HUES48 (cell line): ENCODE data around the gene PAX6.

ENCODE experiments used
- H3K27ac ChIP-seq: one replicate; pipeline ENCODE4 v1.7.0; 2013; ENCODE audit warnings: low read depth, low read length, inconsistent platforms
- H3K27me3 ChIP-seq: 2 replicates; pipeline ENCODE4 v1.6.1; 2013; ENCODE audit warnings: mild to moderate bottlenecking, low read length; ENCODE audit not compliant: control insufficient read depth, insufficient read depth
- H3K36me3 ChIP-seq: 2 replicates; pipeline ENCODE4 v1.6.1; 2013; ENCODE audit warnings: low read length; ENCODE audit not compliant: control insufficient read depth, insufficient read depth
- H3K4me1 ChIP-seq: 2 replicates; pipeline ENCODE4 v1.6.1; 2013; ENCODE audit warnings: mild to moderate bottlenecking, low read length; ENCODE audit not compliant: control insufficient read depth, insufficient read depth
- H3K4me3 ChIP-seq: 2 replicates; pipeline ENCODE4 v1.5.1; 2013; ENCODE audit warnings: mild to moderate bottlenecking, low read depth, low read length
- H3K9ac ChIP-seq: 2 replicates; pipeline ENCODE4 v1.6.1; 2013; ENCODE audit warnings: mild to moderate bottlenecking, low read depth, low read length, moderate library complexity
- H3K9me3 ChIP-seq: 2 replicates; pipeline ENCODE4 v1.6.1; 2013; ENCODE audit warnings: low read length; ENCODE audit not compliant: control insufficient read depth, insufficient read depth

The PAX6 gene

GRCh38 chr11:31828217-31828616 is 17.1 kb upstream of the PAX6 start:
- H3K4me1 ChIP-seq = peaks cover 56% of the 10 kb centered on the region
- H3K27ac ChIP-seq = no peak overlapping the region
- H3K36me3 ChIP-seq = no peaks in the 10 kb centered on the region
- H3K9me3 ChIP-seq = no peaks in the 10 kb centered on the region
- H3K9ac ChIP-seq = no peak overlapping the region
- peak overlapping the region; percentile 53; the same call in 1 of the 2 replicates for H3K4me3 ChIP-seq
- peaks cover 90% of the 10 kb centered on the region for H3K27me3 ChIP-seq

GRCh38 chr11:31827455-31828206 is 16.5 kb upstream of the PAX6 start:
- peaks cover 62% of the 10 kb centered on the region for H3K4me1 ChIP-seq
- H3K27me3 ChIP-seq = peaks cover 90% of the 10 kb centered on the region
- H3K9me3 ChIP-seq = no peaks in the 10 kb centered on the region
- H3K27ac ChIP-seq = no peak overlapping the region
- no peak overlapping the region for H3K9ac ChIP-seq
- H3K36me3 ChIP-seq = no peaks in the 10 kb centered on the region
- peak overlapping the region; percentile 53 for H3K4me3 ChIP-seq

- Histone ChIP-seq H3K4me1 (peaks cover 70% of the 10 kb centered on the region), H3K27me3 (peaks cover 90% of the 10 kb centered on the region), H3K27ac (no peak overlapping the region), H3K4me3 (peak overlapping the region; percentile 53), H3K9me3 (no peaks in the 10 kb centered on the region), H3K36me3 (no peaks in the 10 kb centered on the region), H3K9ac (no peak overlapping the region)
These were observed 15.7 kb upstream of the PAX6 start for GRCh38 chr11:31826536-31827438.

- Histone ChIP-seq H3K36me3 (no peaks in the 10 kb centered on the region), H3K9ac (no peak overlapping the region), H3K27ac (no peak overlapping the region), H3K4me3 (peak overlapping the region; percentile 53), H3K9me3 (no peaks in the 10 kb centered on the region), H3K27me3 (peaks cover 93% of the 10 kb centered on the region), H3K4me1 (peaks cover 79% of the 10 kb centered on the region)
These were observed 14.8 kb upstream of the PAX6 start for GRCh38 chr11:31825838-31826484.

- H3K4me3 ChIP-seq = peak overlapping the region; percentile 53
- peaks cover 98% of the 10 kb centered on the region for H3K27me3 ChIP-seq
- peaks cover 83% of the 10 kb centered on the region for H3K4me1 ChIP-seq
- H3K9ac ChIP-seq = no peak overlapping the region
- H3K9me3 ChIP-seq = no peaks in the 10 kb centered on the region
- no peaks in the 10 kb centered on the region for H3K36me3 ChIP-seq
- H3K27ac ChIP-seq = no peak overlapping the region
These were observed 14.0 kb upstream of the PAX6 start for GRCh38 chr11:31824879-31825837.

- Histone ChIP-seq H3K4me1 (peaks cover 82% of the 10 kb centered on the region), H3K4me3 (peak overlapping the region; percentile 53)
These were observed 13.3 kb upstream of the PAX6 start for GRCh38 chr11:31824332-31824878.

GRCh38 chr11:31823644-31824331 is 12.7 kb upstream of the PAX6 start:
- H3K9me3 ChIP-seq = no peaks in the 10 kb centered on the region
- peak overlapping the region; percentile 45 for H3K9ac ChIP-seq

More at GRCh38 chr11:31824332-31824878, 13.3 kb upstream of the PAX6 start:
- H3K9me3 ChIP-seq = no peaks in the 10 kb centered on the region
- H3K27ac ChIP-seq = peak overlapping the region; percentile 2
- no peak overlapping the region for H3K9ac ChIP-seq
- H3K27me3 ChIP-seq = peaks cover 100% of the 10 kb centered on the region
- no peaks in the 10 kb centered on the region for H3K36me3 ChIP-seq

GRCh38 chr11:31822927-31823643 is 12.0 kb upstream of the PAX6 start:
- no peak overlapping the region for H3K27ac ChIP-seq
- peaks cover 100% of the 10 kb centered on the region for H3K27me3 ChIP-seq
- peak overlapping the region; percentile 45 for H3K9ac ChIP-seq
- no peaks in the 10 kb centered on the region for H3K36me3 ChIP-seq
- peaks cover 82% of the 10 kb centered on the region for H3K4me1 ChIP-seq
- no peaks in the 10 kb centered on the region for H3K9me3 ChIP-seq
- H3K4me3 ChIP-seq = no peak overlapping the region

More at GRCh38 chr11:31823644-31824331, 12.7 kb upstream of the PAX6 start:
- H3K4me3 ChIP-seq = peak overlapping the region; percentile 53
- peaks cover 100% of the 10 kb centered on the region for H3K27me3 ChIP-seq
- peak overlapping the region; percentile 29 for H3K27ac ChIP-seq
- peaks cover 78% of the 10 kb centered on the region for H3K4me1 ChIP-seq
- H3K36me3 ChIP-seq = no peaks in the 10 kb centered on the region

- Histone ChIP-seq H3K27ac (no peak overlapping the region), H3K36me3 (no peaks in the 10 kb centered on the region), H3K4me1 (peaks cover 76% of the 10 kb centered on the region), H3K27me3 (peaks cover 100% of the 10 kb centered on the region), H3K9me3 (no peaks in the 10 kb centered on the region), H3K4me3 (no peak overlapping the region), H3K9ac (no peak overlapping the region)
These were observed 11.2 kb upstream of the PAX6 start for GRCh38 chr11:31822175-31822926.
